Naive thymus-derived CD4-positive, alpha-beta T cell (primary cell): ENCODE results near the gene INAFM1. TPM values are rescaled to one million over a fixed set of nuclear protein-coding genes. Genes with fewer than 3 reads are reported as not detected.

ENCODE experiments used
- ATAC-seq: fragments of 150-1000 bp; cut with Tn5 transposase; 2 replicates; pipeline ENCODE4 v1.10.0; 2021; ENCODE audit warnings: mild to moderate bottlenecking, moderate library complexity
- CTCF ChIA-PET: fragments of 350-600 bp; sonication (Branson Sonifier 250); formaldehyde crosslinking; loops from one replicate; lab custom pipeline; 2021; ENCODE audit warnings: antibody characterized with exemption; lab: Charles Lee
- POLR2A ChIA-PET: fragments of 350-600 bp; sonication (Branson Sonifier 250); formaldehyde crosslinking; loops from one replicate; lab custom pipeline; 2021; ENCODE audit warnings: antibody characterized with exemption, inconsistent platforms; lab: Charles Lee
- DNase-seq, 9 donors: peaks; one replicate each; pipeline versions ENCODE4 v3.0.0 to v3.0.0-alpha.2; 2020 to 2022; ENCODE audit warnings: mixed read lengths in 1 of 9
- H3K27ac ChIP-seq: one replicate; pipeline ENCODE4 v1.7.0; 2013; ENCODE audit warnings: mild to moderate bottlenecking, low read depth, low read length, moderate library complexity
- H3K27me3 ChIP-seq, 2 donors: one replicate each; pipeline ENCODE4 v1.7.0; 2013; ENCODE audit warnings: low read length in 2 of 2, mild to moderate bottlenecking in 2 of 2, moderate library complexity in 2 of 2; ENCODE audit not compliant: control insufficient read depth in 2 of 2, insufficient read depth in 2 of 2
- H3K36me3 ChIP-seq, 3 experiments: 1 replicate in 2 of 3; 2 replicates in 1 of 3; pipeline ENCODE4 v1.7.0; 2013; ENCODE audit warnings: low read length in 3 of 3, mild to moderate bottlenecking in 3 of 3, moderate library complexity in 1 of 3; ENCODE audit not compliant: insufficient read depth in 3 of 3, control insufficient read depth in 2 of 3
- H3K4me1 ChIP-seq, 2 donors: one replicate each; pipeline ENCODE4 v1.7.0; 2013; ENCODE audit warnings: low read length in 2 of 2, mild to moderate bottlenecking in 2 of 2, moderate library complexity in 1 of 2; ENCODE audit not compliant: control insufficient read depth in 2 of 2, insufficient read depth in 2 of 2
- H3K4me3 ChIP-seq: 2 replicates; pipeline ENCODE4 v1.7.0; 2013; ENCODE audit warnings: mild to moderate bottlenecking, low read length
- H3K9me3 ChIP-seq, 3 experiments: 1 replicate in 2 of 3; 2 replicates in 1 of 3; pipeline ENCODE4 v1.7.0; 2013; ENCODE audit warnings: low read length in 3 of 3; ENCODE audit not compliant: control insufficient read depth in 2 of 3
- H3K27ac Mint-ChIP-seq, 9 donors: one replicate each; pipeline ENCODE4 v1.8.0; 2020 to 2022; ENCODE audit warnings: mixed read lengths in 9 of 9, mild to moderate bottlenecking in 8 of 9, moderate library complexity in 5 of 9, inconsistent platforms in 2 of 9
- H3K27me3 Mint-ChIP-seq, 5 donors: one replicate each; pipeline ENCODE4 v1.8.0; 2021 to 2022; ENCODE audit warnings: mixed read lengths in 5 of 5, mild to moderate bottlenecking in 1 of 5
- H3K36me3 Mint-ChIP-seq, 5 donors: one replicate each; pipeline ENCODE4 v1.8.0; 2020 to 2022; ENCODE audit warnings: mixed read lengths in 5 of 5, mild to moderate bottlenecking in 3 of 5, inconsistent platforms in 1 of 5
- H3K4me1 Mint-ChIP-seq, 7 donors: one replicate each; pipeline ENCODE4 v1.8.0; 2020 to 2022; ENCODE audit warnings: mixed read lengths in 7 of 7, mild to moderate bottlenecking in 3 of 7, inconsistent platforms in 1 of 7
- H3K4me3 Mint-ChIP-seq, 10 donors: one replicate each; pipeline ENCODE4 v1.8.0; 2020 to 2022; ENCODE audit warnings: mild to moderate bottlenecking in 10 of 10, mixed read lengths in 10 of 10, moderate library complexity in 6 of 10, inconsistent platforms in 2 of 10
- H3K9me3 Mint-ChIP-seq, 11 donors: one replicate each; pipeline ENCODE4 v1.8.0; 2020 to 2022; ENCODE audit warnings: mixed read lengths in 11 of 11, mild to moderate bottlenecking in 4 of 11, inconsistent platforms in 1 of 11, moderate library complexity in 1 of 11
- intact Hi-C, 2 donors: fragments of 100-400 bp; cut with micrococcal nuclease; formaldehyde crosslinking; loops; one replicate each; pipeline ENCODE4 v1.15.1; 2023
- polyA plus RNA-seq, 2 donors: library from polyadenylated mRNA; unstranded; fragments of 300-500 nt; fragmentation: Illumina TruSeq; gene quantifications; one replicate each; pipeline ENCODE4 v1.2.3, GENCODE V29; 2021
- total RNA-seq, 6 experiments: library from RNA in 5 of 6; stranded (reverse) in 5 of 6; gene quantifications; 1 replicate in 5 of 6; 2 replicates in 1 of 6; pipeline ENCODE4 v1.2.3 and lab custom pipeline; 2021 to 2026

The INAFM1 gene
- total and polyA plus RNA-seq, 7 experiments from 2014 or later: 2.3 to 21.7 (median 14.3) TPM

GRCh38 chr19:47240556-47240955, 34.1 kb upstream of the INAFM1 start:
- ATAC-seq (no peak), DNase-seq (no peak)
- no peaks in the 10 kb centered on the region for H3K9me3 ChIP-seq
- ChIA-PET POLR2A (interaction anchor here (1.1 to 1.8 kb wide), 4 partner anchors 8 to 127 kb away, joined by 3 to 13 read pairs (median 4); partner anchors contain the start of gene ZC3H4), CTCF (no interaction called here)
- peaks cover 37 to 40% of the 10 kb centered on the region in 2 donors for H3K4me1 ChIP-seq
- intact Hi-C loops: loop anchor here (2.0 to 10.0 kb wide), 3 partner anchors 192 to 1378 kb away; partner anchors contain the start of genes FOXA3 (in 1 of the 2), SYMPK (in 1 of the 2) and TMEM160 (in 1 of the 2)
- peak overlapping the region; percentile 33 for H3K4me3 ChIP-seq
- peak overlapping the region in 5 of 10 donors; percentile 26 to 71 (median 62) for H3K4me3 Mint-ChIP-seq
- no peaks in the 10 kb centered on the region for H3K27me3 ChIP-seq
- peak overlapping the region in 3 of 9 donors; percentile 8 to 70 (median 50) for H3K27ac Mint-ChIP-seq
- H3K4me1 Mint-ChIP-seq: peaks cover 6 to 34% (median 23%) of the 10 kb centered on the region in 7 donors
- peaks cover 0 to 5% (median 0%) of the 10 kb centered on the region in 11 donors for H3K9me3 Mint-ChIP-seq
- H3K36me3 Mint-ChIP-seq: peaks cover 0 to 3% (median 0%) of the 10 kb centered on the region in 5 donors
- H3K27ac ChIP-seq: peak overlapping the region; percentile 37
- H3K27me3 Mint-ChIP-seq: peaks cover 0 to 11% (median 0%) of the 10 kb centered on the region in 5 donors
- H3K36me3 ChIP-seq: no peaks in the 10 kb centered on the region

GRCh38 chr19:47240996-47241918, 33.4 kb upstream of the INAFM1 start:
- intact Hi-C loops: loop anchor here (1.0 to 10.0 kb wide), 5 partner anchors 10 to 1379 kb away; partner anchors contain the start of genes BBC3 (in 2 of the 2), FOXA3 (in 1 of the 2), SYMPK (in 1 of the 2) and TMEM160 (in 1 of the 2)
- Histone ChIP-seq H3K27ac (peak overlapping the region; percentile 37), H3K9me3 (no peaks in the 10 kb centered on the region), H3K36me3 (no peaks in the 10 kb centered on the region), H3K4me3 (peak overlapping the region; percentile 33), H3K27me3 (no peaks in the 10 kb centered on the region), H3K4me1 (peaks cover 37 to 40% of the 10 kb centered on the region in 2 donors)
- H3K27ac Mint-ChIP-seq: peak overlapping the region in 2 of 9 donors; percentile 8 to 50
- ChIA-PET POLR2A (interaction anchor here (1.1 to 1.8 kb wide), 4 partner anchors 9 to 128 kb away, joined by 3 to 13 read pairs (median 4); partner anchors contain the start of gene ZC3H4), CTCF (no interaction called here)
- DNase-seq (peak; percentile 74 to 96 (median 82)), ATAC-seq (peak; percentile 76)
- H3K4me3 Mint-ChIP-seq: peak overlapping the region in 5 of 10 donors; percentile 26 to 71 (median 41)
- peaks cover 0 to 3% (median 0%) of the 10 kb centered on the region in 5 donors for H3K36me3 Mint-ChIP-seq
- H3K4me1 Mint-ChIP-seq: peaks cover 6 to 34% (median 23%) of the 10 kb centered on the region in 7 donors
- H3K27me3 Mint-ChIP-seq: peaks cover 0 to 7% (median 0%) of the 10 kb centered on the region in 5 donors
- H3K9me3 Mint-ChIP-seq: peaks cover 0 to 5% (median 0%) of the 10 kb centered on the region in 11 donors

DNA sequence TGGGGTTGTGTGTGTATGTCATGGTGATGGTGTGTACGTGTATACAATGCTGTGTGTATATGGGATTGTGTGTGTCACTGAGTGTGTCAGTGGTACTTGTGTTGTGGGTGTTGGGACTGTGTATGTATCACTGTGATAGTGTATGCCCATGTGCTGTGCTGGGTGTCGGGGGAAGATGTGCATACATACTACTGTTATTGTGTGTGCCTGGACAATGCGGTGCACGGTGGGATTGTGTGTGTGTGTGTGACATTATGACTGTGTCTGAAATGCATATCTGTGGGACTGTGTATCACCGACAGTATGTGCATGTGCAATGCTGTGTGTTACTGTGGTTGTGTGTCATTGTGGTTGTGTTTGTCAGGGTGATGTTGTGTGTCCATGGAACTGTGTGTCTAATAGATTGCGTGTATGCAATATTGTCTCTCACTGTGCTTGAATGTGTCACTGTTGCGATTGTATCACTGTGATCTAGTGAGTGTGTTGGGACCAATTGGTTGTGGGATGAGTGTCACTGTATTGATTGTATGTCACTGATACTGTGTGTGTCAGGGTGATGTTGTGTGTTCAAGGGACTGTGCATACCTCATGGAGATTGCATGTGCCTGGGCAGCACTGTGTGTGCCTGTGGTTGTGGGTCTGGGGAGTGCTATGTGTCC, 32.6 kb upstream of the INAFM1 start:
- ATAC-seq (no peak), DNase-seq (peak in 1 of 9 donors; percentile 35)
- no peak overlapping the region for H3K4me3 Mint-ChIP-seq
- Histone ChIP-seq H3K4me3 (no peak overlapping the region), H3K27ac (no peak overlapping the region), H3K36me3 (no peaks in the 10 kb centered on the region), H3K27me3 (no peaks in the 10 kb centered on the region), H3K9me3 (no peaks in the 10 kb centered on the region), H3K4me1 (peaks cover 37 to 40% of the 10 kb centered on the region in 2 donors)
- H3K27me3 Mint-ChIP-seq: peaks cover 0 to 7% (median 0%) of the 10 kb centered on the region in 5 donors
- H3K36me3 Mint-ChIP-seq: peaks cover 0 to 3% (median 0%) of the 10 kb centered on the region in 5 donors
- H3K4me1 Mint-ChIP-seq: peaks cover 6 to 34% (median 23%) of the 10 kb centered on the region in 7 donors
- intact Hi-C loops: loop anchor here (1.0 to 10.0 kb wide), 6 partner anchors 11 to 1380 kb away; partner anchors contain the start of genes BBC3 (in 2 of the 2), CCDC9 (in 1 of the 2), FOXA3 (in 1 of the 2) and SYMPK (in 1 of the 2)
- peaks cover 0 to 5% (median 0%) of the 10 kb centered on the region in 11 donors for H3K9me3 Mint-ChIP-seq
- ChIA-PET POLR2A (interaction anchor here (1.0 to 6.1 kb wide), 4 partner anchors 10 to 113 kb away, joined by 3 to 67 read pairs (median 10); no protein-coding TSS in a partner anchor), CTCF (interaction anchor here (1.4 to 6.8 kb wide), 2 partner anchors 16 to 92 kb away, joined by 7 to 175 read pairs; no protein-coding TSS in a partner anchor)
- no peak overlapping the region for H3K27ac Mint-ChIP-seq

DNA sequence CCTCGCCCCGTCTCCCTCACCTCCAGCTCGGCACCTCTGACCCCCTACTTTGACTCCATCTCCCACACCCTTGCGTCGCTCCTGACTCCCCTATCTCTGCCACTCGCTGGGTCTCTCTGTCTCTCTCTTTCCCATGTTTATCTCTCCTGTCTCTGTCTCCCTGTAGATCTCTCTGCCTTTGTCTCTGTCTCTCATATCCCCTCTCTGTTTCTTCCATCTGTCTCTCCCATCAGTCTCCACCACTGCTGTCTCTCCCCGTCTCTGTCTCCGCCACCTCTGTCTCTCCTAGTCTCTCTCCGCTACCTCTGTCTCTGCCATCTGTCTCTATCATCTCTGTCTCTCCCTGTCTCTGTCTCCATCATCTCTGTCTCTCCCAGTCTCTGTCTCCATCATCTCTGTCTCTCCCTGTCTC, 31.3 kb upstream of the INAFM1 start:
- Histone ChIP-seq H3K36me3 (no peaks in the 10 kb centered on the region), H3K27ac (peak overlapping the region; percentile 28), H3K4me3 (peak overlapping the region; percentile 42), H3K4me1 (peaks cover 37 to 40% of the 10 kb centered on the region in 2 donors), H3K27me3 (no peaks in the 10 kb centered on the region), H3K9me3 (no peaks in the 10 kb centered on the region)
- peaks cover 0 to 5% (median 0%) of the 10 kb centered on the region in 11 donors for H3K9me3 Mint-ChIP-seq
- POLR2A ChIA-PET: interaction anchor here (0.6 to 6.1 kb wide), 13 partner anchors 11 to 135 kb away, joined by 3 to 67 read pairs (median 8); partner anchors contain the start of gene CCDC9
- peak overlapping the region in 7 of 10 donors; percentile 53 to 86 (median 85) for H3K4me3 Mint-ChIP-seq
- peak overlapping the region in 5 of 9 donors; percentile 85 to 95 (median 91) for H3K27ac Mint-ChIP-seq
- H3K27me3 Mint-ChIP-seq: peaks cover 0 to 7% (median 0%) of the 10 kb centered on the region in 5 donors
- ATAC-seq (peak; percentile 1), DNase-seq (peak in 1 of 9 donors; percentile 37)
- CTCF ChIA-PET: interaction anchor here (1.2 to 8.2 kb wide), 7 partner anchors 13 to 112 kb away, joined by 7 to 183 read pairs (median 26); partner anchors contain the start of genes CCDC9 and SAE1
- peaks cover 0 to 3% (median 0%) of the 10 kb centered on the region in 5 donors for H3K36me3 Mint-ChIP-seq
- peaks cover 11 to 37% (median 28%) of the 10 kb centered on the region in 7 donors for H3K4me1 Mint-ChIP-seq
- intact Hi-C loops: loop anchor here (2.0 to 10.0 kb wide), 3 partner anchors 13 to 1381 kb away; partner anchors contain the start of genes CCDC9 (in 1 of the 2), FOXA3 (in 1 of the 2) and SYMPK (in 1 of the 2)

GRCh38 chr19:47243776-47244547, 30.7 kb upstream of the INAFM1 start:
- Mint-ChIP-seq H3K4me3 (peak overlapping the region in 7 of 10 donors; percentile 68 to 86 (median 85)), H3K27me3 (peaks cover 0 to 6% (median 0%) of the 10 kb centered on the region in 5 donors), H3K9me3 (peaks cover 0 to 5% (median 0%) of the 10 kb centered on the region in 11 donors), H3K27ac (peak overlapping the region in 6 of 9 donors; percentile 61 to 95 (median 90)), H3K36me3 (peaks cover 0 to 3% (median 0%) of the 10 kb centered on the region in 5 donors), H3K4me1 (peaks cover 9 to 33% (median 25%) of the 10 kb centered on the region in 7 donors)
- ATAC-seq (peak; percentile 69), DNase-seq (peak; percentile 80 to 94 (median 86))
- peaks cover 35 to 37% of the 10 kb centered on the region in 2 donors for H3K4me1 ChIP-seq
- peak overlapping the region; percentile 28 for H3K27ac ChIP-seq
- intact Hi-C loops: loop anchor here (1.0 to 10.0 kb wide), 9 partner anchors 12 to 1382 kb away; partner anchors contain the start of genes CCDC9 (in 2 of the 2), FOXA3 (in 1 of the 2), SAE1 (in 1 of the 2) and SYMPK (in 1 of the 2)
- CTCF ChIA-PET: interaction anchor here (0.7 to 8.2 kb wide), 24 partner anchors 11 to 221 kb away, joined by 3 to 183 read pairs (median 8); partner anchors contain the start of genes CCDC9, INAFM1, SAE1 and ZC3H4
- H3K36me3 ChIP-seq: no peaks in the 10 kb centered on the region
- no peaks in the 10 kb centered on the region for H3K9me3 ChIP-seq
- peak overlapping the region; percentile 42 for H3K4me3 ChIP-seq
- H3K27me3 ChIP-seq: no peaks in the 10 kb centered on the region
- POLR2A ChIA-PET: interaction anchor here (0.6 to 6.1 kb wide), 21 partner anchors 9 to 136 kb away, joined by 3 to 67 read pairs (median 7); partner anchors contain the start of genes CCDC9, SAE1 and ZC3H4
